GM23248 (cell line): Measurements from ENCODE around the gene INPP5A. TPM values are rescaled to one million over a fixed set of nuclear protein-coding genes. Genes with fewer than 3 reads are reported as not detected.

Experiments used
- DNase-seq: peaks from one replicate; pipeline ENCODE4 v3.0.0-alpha.2; 2015
- H2AFZ ChIP-seq: fragments of 200-600 bp; sonication (generic); 2 replicates; pipeline ENCODE4 v1.6.1; 2016; ENCODE audit warnings: antibody characterized with exemption
- H3F3A ChIP-seq: fragments of 200-600 bp; sonication (generic); 2 replicates; pipeline ENCODE4 v1.6.1; 2016; ENCODE audit warnings: mild to moderate bottlenecking, antibody characterized with exemption, mixed run types; ENCODE audit not compliant: insufficient read depth
- H3K27ac ChIP-seq: fragments of 200-600 bp; sonication (generic); 2 replicates; pipeline ENCODE4 v1.5.1; 2016; ENCODE audit warnings: mild to moderate bottlenecking
- H3K27me3 ChIP-seq: fragments of 200-600 bp; sonication (generic); replicated peaks from 2 replicates; pipeline ENCODE4 v1.6.1; 2016; ENCODE audit warnings: mild to moderate bottlenecking; ENCODE audit not compliant: insufficient read depth
- H3K36me3 ChIP-seq: fragments of 200-600 bp; sonication (generic); 2 replicates; pipeline ENCODE4 v1.6.1; 2016; ENCODE audit warnings: low read depth, mild to moderate bottlenecking
- H3K4me1 ChIP-seq: fragments of 200-600 bp; sonication (generic); 2 replicates; pipeline ENCODE4 v1.6.1; 2016; ENCODE audit warnings: mild to moderate bottlenecking; ENCODE audit not compliant: insufficient read depth
- H3K4me2 ChIP-seq: fragments of 200-600 bp; sonication (generic); one replicate; pipeline ENCODE4 v1.6.1; 2016; ENCODE audit warnings: mild to moderate bottlenecking; ENCODE audit not compliant: unreplicated experiment
- H3K4me3 ChIP-seq: fragments of 200-600 bp; sonication (generic); 2 replicates; pipeline ENCODE4 v1.5.1; 2016; ENCODE audit warnings: mild to moderate bottlenecking
- H3K79me2 ChIP-seq: fragments of 200-600 bp; sonication (generic); 2 replicates; pipeline ENCODE4 v1.6.1; 2016; ENCODE audit warnings: mild to moderate bottlenecking; ENCODE audit not compliant: insufficient read depth
- H3K9ac ChIP-seq: fragments of 200-600 bp; sonication (generic); 2 replicates; pipeline ENCODE4 v1.6.1; 2016; ENCODE audit warnings: mild to moderate bottlenecking
- H3K9me2 ChIP-seq: fragments of 200-600 bp; sonication (generic); 2 replicates; pipeline ENCODE4 v1.6.1; 2016; ENCODE audit warnings: mixed run types, mild to moderate bottlenecking, moderate library complexity; ENCODE audit not compliant: insufficient read depth
- H3K9me3 ChIP-seq: fragments of 200-600 bp; sonication (generic); one replicate; pipeline ENCODE4 v1.6.1; 2017; ENCODE audit warnings: low read depth
- H4K20me1 ChIP-seq: fragments of 200-600 bp; sonication (generic); 2 replicates; pipeline ENCODE4 v1.6.0; 2016; ENCODE audit not compliant: insufficient read depth
- EZH2 ChIP-seq: fragments of 200-600 bp; sonication (generic); IDR thresholded peaks from 2 replicates; pipeline ENCODE4 v1.6.1; 2018; ENCODE audit warnings: antibody characterized with exemption, mild to moderate bottlenecking; ENCODE audit not compliant: insufficient read depth, poor library complexity, severe bottlenecking
- EZH2phosphoT487 ChIP-seq: fragments of 200-600 bp; sonication (generic); IDR thresholded peaks from 2 replicates; pipeline ENCODE4 v1.6.1; 2018; ENCODE audit warnings: antibody characterized with exemption, moderate library complexity, mild to moderate bottlenecking, low read depth; ENCODE audit not compliant: insufficient read depth
- WGBS, 2 experiments: methylation state at CpG; one replicate each; pipeline ENCODE4 v1.1.6; 2015 to 2017; ENCODE audit warnings: low lambda C conversion rate in 2 of 2, low coverage in 1 of 2; ENCODE audit errors: missing lambda C conversion rate in 2 of 2; 5-methylcytosine and 5-hydroxymethylcytosine counted together
- in situ Hi-C: fragments of 300-500 bp; cut with MboI; formaldehyde crosslinking; loops from 2 replicates; pipeline ENCODE4 v1.15.0; 2020
- polyA plus RNA-seq: library from polyadenylated mRNA; unstranded; fragments of >200 nt; fragmentation: Nextera tagmentation; extraction: Ambion mirVana; gene quantifications from 2 replicates; pipeline ENCODE4 v1.2.1, GENCODE V29; 2016
- total RNA-seq: library from RNA; depleted of rRNA; stranded (reverse); fragments of >200 nt; shearing (Covaris generic); gene quantifications from 2 replicates; pipeline ENCODE4 v1.2.3, GENCODE V29; 2014

Gene INPP5A
- total and polyA plus RNA-seq, 2 experiments from 2014 or later = 2.3 to 35.2 TPM

DNA sequence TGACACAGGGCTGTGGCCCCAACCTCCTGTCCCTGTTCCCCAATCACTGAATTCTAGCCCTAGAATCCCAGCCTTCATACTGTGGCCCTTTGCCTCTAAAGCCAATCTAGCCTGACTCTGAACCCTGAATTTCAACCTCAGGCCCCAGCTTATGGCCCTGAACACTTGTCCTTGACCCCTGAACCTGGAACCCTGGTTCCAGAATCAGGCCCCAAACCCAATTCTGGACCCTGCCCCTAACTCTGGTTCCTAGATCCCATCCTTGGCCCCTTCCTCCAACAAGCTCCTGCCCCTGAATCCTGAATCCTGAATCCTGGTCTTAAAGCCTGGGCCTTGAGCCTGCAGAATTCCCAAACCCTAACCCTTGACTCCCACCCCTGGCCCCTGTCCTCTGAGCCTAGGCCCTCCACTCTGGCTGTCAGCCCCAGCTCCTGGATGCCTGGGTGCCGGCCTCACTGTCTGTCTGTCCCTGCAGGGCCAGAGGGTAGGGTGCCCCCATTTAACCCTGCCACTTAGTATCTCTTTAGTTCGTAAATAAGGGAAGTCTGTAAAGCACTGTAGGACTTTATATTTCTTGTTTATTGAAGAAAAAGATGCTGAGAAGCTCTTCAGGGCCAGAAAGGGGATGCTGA is 1.3 kb downstream of the INPP5A start:
- H3K79me2 ChIP-seq = peaks cover 53% of the 10 kb centered on the region
- peak overlapping the region; percentile 92 for H3K9ac ChIP-seq
- H4K20me1 ChIP-seq = peaks cover 6% of the 10 kb centered on the region
- no peaks in the 10 kb centered on the region for H3K27me3 ChIP-seq
- 66 to 69% methylated on average over 2 of the region's 2 CpGs for WGBS, 2 experiments
- H3K9me2 ChIP-seq = no peaks in the 10 kb centered on the region
- 0 out of 2 replicates have a peak overlapping the region, but pooled peaks have one; percentile 57 for H2AFZ ChIP-seq
- no peak for TF ChIP-seq EZH2phosphoT487
- no peak for TF ChIP-seq EZH2
- peaks cover 21% of the 10 kb centered on the region for H3F3A ChIP-seq
- H3K27ac ChIP-seq = peak overlapping the region; percentile 60
- no peak for DNase-seq
- peak overlapping the region; percentile 81 for H3K4me3 ChIP-seq
- H3K4me1 ChIP-seq = peaks cover 35% of the 10 kb centered on the region
- H3K9me3 ChIP-seq = no peaks in the 10 kb centered on the region
- H3K4me2 ChIP-seq = peak overlapping the region; percentile 99
- in situ Hi-C loops = no loop called here
- no peaks in the 10 kb centered on the region for H3K36me3 ChIP-seq

DNA sequence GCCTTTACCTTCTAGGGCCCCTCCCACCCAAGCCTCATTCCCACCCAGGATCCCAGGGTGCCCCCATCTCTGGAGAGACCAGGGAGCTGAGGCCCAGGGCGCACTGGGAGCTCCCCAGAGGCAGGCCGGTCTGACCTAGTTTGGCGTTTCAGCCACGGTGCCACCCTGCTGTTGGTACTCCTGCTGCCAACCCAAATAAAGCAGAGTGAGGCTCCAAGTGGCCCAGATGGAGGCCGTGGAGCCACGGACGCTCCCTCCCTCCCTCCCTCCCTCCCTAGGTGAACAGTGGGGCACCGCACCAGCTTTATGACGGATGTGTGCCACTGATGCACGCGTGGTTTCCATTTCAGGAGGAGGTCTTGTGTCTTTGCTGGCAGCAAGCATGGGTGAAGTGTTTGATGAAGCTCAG is 1.8 kb downstream of the INPP5A start:
- Histone ChIP-seq H3K4me1 (peaks cover 35% of the 10 kb centered on the region), H3K4me3 (peak overlapping the region; percentile 81), H3K27ac (peak overlapping the region; percentile 60), H3K36me3 (no peaks in the 10 kb centered on the region), H3K9me3 (no peaks in the 10 kb centered on the region), H4K20me1 (peaks cover 6% of the 10 kb centered on the region), H3K9ac (peak overlapping the region; percentile 92), H3F3A (peaks cover 21% of the 10 kb centered on the region), H2AFZ (no peak overlapping the region), H3K9me2 (no peaks in the 10 kb centered on the region), H3K79me2 (peaks cover 58% of the 10 kb centered on the region), H3K27me3 (no peaks in the 10 kb centered on the region), H3K4me2 (peak overlapping the region; percentile 99)
- 20 to 22% methylated on average over 10 to 11 of the region's 11 CpGs for WGBS, 2 experiments
- TF ChIP-seq EZH2phosphoT487 (no peak), EZH2 (no peak)
- DNase-seq = peak; percentile 56
- in situ Hi-C loops = no loop called here

DNA sequence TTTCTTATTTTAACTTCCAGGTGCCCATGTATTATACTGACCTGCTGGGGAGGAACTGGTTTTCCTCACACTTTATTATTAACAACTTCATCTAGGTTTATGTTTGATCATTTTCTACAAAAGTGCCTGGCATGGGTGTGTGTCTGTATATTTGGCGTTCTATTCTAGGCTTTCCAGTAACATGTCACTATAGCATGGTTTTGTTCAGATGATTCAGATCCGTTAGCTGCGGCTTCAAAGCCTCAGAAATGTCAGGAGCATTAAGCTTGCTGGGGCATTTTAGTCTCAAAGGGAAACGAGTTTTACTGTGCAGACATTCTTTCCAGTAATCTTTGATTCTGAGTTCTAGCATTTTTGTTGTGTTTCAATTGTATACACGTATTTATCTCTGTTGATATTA is 2.3 kb downstream of the INPP5A start:
- peak; percentile 88 for DNase-seq
- H2AFZ ChIP-seq = no peak overlapping the region
- peak overlapping the region; percentile 60 for H3K27ac ChIP-seq
- no peaks in the 10 kb centered on the region for H3K9me2 ChIP-seq
- peaks cover 21% of the 10 kb centered on the region for H3F3A ChIP-seq
- H3K9ac ChIP-seq = peak overlapping the region; percentile 92
- TF ChIP-seq EZH2 = no peak
- no peak for TF ChIP-seq EZH2phosphoT487
- peaks cover 35% of the 10 kb centered on the region for H3K4me1 ChIP-seq
- in situ Hi-C loops = loop anchor here (5.0 kb wide), 1 partner anchor 68 kb away; no protein-coding TSS in a partner anchor
- no peaks in the 10 kb centered on the region for H3K9me3 ChIP-seq
- 1 to 4% methylated on average over 5 of the region's 5 CpGs for WGBS, 2 experiments
- H4K20me1 ChIP-seq = peaks cover 6% of the 10 kb centered on the region
- peak overlapping the region; percentile 81 for H3K4me3 ChIP-seq
- H3K79me2 ChIP-seq = peaks cover 63% of the 10 kb centered on the region
- no peaks in the 10 kb centered on the region for H3K27me3 ChIP-seq
- H3K36me3 ChIP-seq = no peaks in the 10 kb centered on the region
- H3K4me2 ChIP-seq = peak overlapping the region; percentile 99

DNA sequence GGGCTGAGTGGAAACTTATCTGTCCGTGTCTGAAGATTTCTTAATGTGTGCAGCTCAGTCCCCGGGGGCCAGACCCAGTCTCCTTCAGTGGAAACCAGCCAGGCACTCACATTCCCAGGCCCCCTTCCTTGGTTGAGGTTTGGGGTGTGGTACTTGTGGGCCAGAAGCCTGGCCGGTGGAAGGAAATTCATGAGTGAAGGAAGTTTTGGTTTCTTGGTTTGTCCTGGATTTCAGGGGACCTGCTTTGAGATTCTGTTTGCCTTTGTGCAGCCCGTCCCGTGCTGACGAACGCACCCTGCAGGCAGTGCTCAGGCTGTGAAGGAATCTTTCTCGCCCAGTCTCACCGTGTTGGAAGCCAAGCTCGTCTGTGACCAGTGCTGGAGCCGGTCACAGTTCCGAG is 2.9 kb downstream of the INPP5A start:
- H3K9me2 ChIP-seq = no peaks in the 10 kb centered on the region
- in situ Hi-C loops = loop anchor here (5.0 kb wide), 1 partner anchor 68 kb away; no protein-coding TSS in a partner anchor
- H3K9me3 ChIP-seq = no peaks in the 10 kb centered on the region
- 23 to 24% methylated on average over 12 of the region's 12 CpGs for WGBS, 2 experiments
- no peaks in the 10 kb centered on the region for H3K36me3 ChIP-seq
- H3K27ac ChIP-seq = peak overlapping the region; percentile 60
- peaks cover 35% of the 10 kb centered on the region for H3K4me1 ChIP-seq
- TF ChIP-seq EZH2phosphoT487 = no peak
- no peak for TF ChIP-seq EZH2
- peak overlapping the region; percentile 81 for H3K4me3 ChIP-seq
- H3K4me2 ChIP-seq = peak overlapping the region; percentile 99
- no peak overlapping the region for H2AFZ ChIP-seq
- H3K9ac ChIP-seq = peak overlapping the region; percentile 92
- no peaks in the 10 kb centered on the region for H3K27me3 ChIP-seq
- H3K79me2 ChIP-seq = peaks cover 69% of the 10 kb centered on the region
- peaks cover 21% of the 10 kb centered on the region for H3F3A ChIP-seq
- peak; percentile 62 for DNase-seq
- H4K20me1 ChIP-seq = peaks cover 6% of the 10 kb centered on the region
